Measurements from ENCODE around the gene NEAT1. TPM values are rescaled to one million over a fixed set of nuclear protein-coding genes. Genes with fewer than 3 reads are reported as not detected.

NEAT1 gene
- total RNA-seq, 1 donor from 2014 or later: 94.2 TPM

DNA sequence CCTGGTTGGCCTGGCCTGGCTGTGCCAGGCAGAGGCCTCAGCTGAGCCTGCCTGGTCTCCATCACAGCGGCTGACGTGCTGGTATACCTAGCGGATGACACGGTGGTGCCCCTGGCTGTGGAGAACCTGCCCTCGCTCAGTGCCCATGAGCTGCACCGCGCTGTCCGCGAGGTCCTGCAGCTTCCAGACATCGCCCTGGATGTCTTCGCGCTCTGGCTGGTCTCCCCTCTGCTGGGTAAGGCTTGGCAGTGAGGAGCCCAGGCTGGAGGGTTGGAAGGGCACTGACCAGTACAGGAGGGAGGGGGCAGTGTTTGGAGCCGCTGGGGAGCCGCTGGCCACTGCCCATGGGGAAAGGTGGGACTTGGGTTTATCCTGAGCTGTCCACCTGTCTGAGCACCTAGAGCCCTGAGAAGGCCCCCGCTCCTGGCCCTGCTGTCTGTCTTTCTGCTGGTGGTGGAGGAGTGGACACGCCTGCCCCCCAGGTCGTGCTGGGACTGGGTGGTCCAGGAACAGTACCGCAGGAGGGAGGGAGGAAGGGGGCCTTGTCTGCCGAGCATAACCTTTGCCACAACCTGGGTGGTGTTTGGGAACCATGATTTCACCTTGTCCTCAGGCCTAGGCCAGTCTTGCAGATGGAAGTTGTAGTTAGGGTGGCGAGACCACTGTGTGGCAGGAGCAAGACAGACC lies 33.2 kb upstream of the NEAT1 start:
- peak in 1 of 2 donors; percentile 40 for DNase-seq (ENCODE audit: low read depth in 2 of 2)

DNA sequence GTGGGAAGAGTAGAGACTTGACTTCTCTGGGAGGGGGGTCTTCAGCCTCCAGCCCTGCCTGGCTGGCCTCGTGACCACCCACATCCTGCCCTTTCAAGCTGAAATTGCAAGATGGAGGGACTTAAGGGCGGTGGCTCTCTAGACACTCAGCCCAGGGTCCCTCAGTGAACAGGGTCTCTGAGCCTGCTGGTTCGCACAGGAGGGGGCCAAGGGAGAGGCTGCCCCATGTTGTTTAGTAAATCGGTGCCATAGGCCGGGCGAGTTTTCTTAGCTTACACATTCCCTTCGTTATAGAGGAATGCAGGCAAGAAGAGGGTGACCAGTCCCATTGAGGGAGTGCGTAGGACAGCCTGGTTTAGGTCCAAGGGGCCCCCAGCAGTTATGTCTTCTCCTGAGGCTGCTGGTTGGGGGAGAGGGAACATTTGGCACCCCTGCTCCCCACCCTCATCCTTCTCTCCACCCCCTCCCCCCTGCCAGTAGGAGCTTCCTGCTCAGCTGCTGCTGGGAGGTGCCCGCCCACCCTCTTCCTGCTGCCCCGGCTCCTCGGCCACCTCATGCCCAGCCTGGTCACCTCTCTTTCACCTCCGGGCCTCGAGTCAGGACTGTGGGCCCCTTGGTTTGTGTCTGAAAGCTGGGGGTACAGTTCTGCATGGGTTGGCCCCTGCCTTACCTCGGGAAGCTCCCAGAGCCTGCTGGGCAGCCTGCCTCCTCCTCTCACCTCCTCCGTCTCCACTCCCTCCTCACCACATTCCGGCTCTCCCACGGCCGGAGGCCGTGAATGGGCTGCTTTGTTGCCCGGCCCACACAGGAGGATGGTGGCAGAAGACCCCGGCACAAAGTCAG lies 32.3 kb upstream of the NEAT1 start:
- peak in 1 of 2 donors; percentile 51 for DNase-seq (ENCODE audit: low read depth in 2 of 2)

DNA sequence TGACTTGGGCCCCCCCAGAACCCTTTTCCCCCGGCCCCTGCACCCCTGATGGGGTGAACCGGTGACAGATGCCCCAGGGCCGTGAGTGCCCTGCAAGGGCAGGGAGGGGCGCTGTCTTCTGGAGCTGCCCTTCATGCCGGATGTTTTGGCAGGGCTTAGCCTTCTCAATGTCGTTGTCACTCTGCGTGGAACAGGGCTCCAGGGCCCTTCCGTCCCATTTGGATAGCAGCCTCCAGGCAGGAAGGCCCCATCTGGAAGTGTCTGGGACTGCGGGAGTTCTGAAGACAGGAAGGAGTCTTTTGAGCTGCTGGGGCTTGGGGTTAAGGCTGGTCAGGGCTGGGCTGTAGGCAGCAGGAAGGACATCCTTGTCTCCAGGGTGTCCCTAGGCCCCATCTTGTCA lies 31.6 kb upstream of the NEAT1 start:
- peak in 1 of 2 donors; percentile 48 for DNase-seq (ENCODE audit: low read depth in 2 of 2)

DNA sequence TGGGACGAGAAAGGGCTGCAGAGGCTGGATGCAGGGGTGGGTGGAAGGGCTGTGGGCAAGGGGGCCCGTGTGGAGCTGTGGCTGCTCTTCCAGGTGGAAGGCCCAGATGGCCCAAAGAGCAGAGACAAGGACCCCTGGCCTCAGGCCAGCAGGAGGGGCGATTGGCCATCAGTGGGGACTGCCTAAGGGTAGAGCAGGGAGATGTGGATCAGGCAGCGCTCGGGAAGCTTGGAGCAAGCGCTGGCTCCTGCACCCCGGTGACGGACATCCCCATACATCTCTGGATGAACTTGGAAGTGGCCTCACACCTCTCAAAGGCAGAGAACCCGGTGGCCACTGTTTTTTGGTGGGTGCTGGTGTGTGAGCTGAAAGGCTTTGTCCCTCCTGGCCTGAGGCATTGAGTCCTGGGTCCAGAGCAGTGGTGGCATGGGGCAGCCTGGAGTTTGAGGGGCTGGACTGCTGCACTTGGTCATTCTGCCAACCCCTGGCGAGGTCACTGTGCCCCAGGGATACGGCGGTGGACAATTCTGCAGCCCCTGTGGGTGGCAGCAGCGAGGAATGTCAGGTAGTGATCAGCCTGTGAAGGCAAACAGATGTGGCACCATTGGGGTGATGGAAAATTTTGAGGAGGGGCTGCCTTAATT lies 30.3 kb upstream of the NEAT1 start:
- no peak for DNase-seq (ENCODE audit: low read depth in 2 of 2)

DNA sequence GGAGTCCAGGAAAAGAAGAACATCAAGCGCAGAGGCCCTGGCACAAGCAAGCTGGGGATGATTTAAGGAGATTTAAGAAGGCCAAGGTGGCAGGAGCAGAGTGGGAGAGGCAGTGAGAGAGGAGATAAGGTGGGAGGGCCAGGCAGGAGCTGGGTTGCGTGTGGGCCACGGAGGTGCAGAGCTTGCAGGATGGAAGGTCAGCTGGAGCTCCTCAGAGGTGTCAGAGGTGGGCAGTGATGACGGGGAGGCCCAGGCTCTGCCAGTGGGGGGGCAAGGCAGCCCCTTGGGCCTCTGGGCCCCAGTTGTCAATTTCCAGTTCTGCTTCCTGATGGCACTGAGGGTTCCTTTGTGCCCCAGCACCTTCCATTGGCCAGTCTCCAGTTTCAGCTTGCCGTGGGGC lies 29.7 kb upstream of the NEAT1 start:
- no peak for DNase-seq (ENCODE audit: low read depth in 2 of 2)

DNA sequence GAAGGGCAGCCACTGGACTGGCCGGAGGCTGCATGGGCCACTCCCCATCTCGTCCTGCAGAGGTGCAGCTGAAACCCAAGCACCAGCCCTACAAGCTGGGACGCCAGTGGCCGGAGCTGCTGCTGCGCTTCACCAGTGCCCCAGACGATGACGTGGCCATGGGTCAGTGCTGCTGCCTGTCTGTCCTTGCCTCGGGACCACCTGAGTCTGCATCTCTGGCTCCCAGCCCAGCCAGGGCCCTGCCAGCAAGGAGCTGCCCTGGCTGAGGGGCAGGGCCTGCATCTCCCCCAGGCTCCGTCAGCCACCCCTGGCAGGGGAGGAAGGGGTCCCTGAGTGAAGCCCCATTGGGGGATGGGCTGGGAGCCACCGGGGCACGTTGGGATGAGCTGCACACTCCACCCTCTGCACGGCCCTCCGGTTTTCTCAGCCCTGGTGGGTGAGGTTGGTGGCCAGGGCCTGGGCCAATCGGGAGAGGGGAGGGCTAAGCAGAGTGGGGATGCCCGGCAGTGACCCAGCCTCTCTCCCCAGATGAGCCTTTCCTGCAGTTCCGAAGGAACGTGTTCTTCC lies 29.0 kb upstream of the NEAT1 start:
- no peak for DNase-seq (ENCODE audit: low read depth in 2 of 2)

DNA sequence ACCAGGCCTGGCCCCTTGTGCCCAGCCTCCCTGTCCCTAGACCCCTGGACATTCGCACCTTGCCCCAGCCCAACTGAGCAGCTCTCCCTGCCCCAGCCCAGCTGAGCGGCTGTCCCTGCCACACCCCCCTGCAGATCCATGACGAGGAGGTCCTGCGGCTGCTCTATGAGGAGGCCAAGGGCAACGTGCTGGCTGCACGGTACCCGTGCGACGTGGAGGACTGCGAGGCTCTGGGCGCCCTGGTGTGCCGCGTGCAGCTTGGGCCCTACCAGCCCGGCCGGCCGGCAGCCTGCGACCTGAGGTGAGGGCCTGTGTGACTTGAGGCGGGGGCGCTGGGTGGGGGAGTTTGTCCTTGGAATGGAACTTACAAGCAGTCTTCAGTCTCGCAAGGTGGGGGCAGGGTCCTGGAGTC lies 28.5 kb upstream of the NEAT1 start:
- no peak for DNase-seq (ENCODE audit: low read depth in 2 of 2)

DNA sequence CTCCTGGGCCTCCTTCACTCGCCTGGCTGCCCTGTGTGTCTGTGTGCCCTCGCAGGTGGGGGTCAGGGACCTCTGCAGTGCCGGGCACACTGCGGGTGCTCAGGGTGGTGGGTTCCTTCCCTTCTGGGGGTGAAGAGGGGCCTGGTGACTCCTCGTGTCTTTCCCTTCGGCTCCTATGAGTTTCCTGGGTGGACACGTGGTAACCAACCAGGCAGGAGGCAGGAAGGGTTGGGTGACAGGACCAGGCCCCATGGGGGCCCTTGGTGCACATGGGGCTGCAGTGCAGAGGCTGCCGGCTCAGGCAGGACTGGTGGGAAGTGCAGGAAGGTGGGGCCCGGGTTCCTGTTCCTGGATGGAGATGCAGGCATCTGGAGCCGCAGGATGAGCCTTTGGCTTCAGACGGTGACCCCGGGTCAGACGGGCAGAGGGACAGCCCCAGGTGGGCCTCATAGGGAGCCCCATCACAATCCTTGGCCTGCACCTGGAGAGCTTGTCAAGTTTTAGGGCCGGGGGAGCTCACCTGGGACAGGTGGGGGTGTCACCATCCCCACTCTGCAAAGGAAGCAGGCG lies 26.6 kb upstream of the NEAT1 start:
- no peak for DNase-seq (ENCODE audit: low read depth in 2 of 2)

DNA sequence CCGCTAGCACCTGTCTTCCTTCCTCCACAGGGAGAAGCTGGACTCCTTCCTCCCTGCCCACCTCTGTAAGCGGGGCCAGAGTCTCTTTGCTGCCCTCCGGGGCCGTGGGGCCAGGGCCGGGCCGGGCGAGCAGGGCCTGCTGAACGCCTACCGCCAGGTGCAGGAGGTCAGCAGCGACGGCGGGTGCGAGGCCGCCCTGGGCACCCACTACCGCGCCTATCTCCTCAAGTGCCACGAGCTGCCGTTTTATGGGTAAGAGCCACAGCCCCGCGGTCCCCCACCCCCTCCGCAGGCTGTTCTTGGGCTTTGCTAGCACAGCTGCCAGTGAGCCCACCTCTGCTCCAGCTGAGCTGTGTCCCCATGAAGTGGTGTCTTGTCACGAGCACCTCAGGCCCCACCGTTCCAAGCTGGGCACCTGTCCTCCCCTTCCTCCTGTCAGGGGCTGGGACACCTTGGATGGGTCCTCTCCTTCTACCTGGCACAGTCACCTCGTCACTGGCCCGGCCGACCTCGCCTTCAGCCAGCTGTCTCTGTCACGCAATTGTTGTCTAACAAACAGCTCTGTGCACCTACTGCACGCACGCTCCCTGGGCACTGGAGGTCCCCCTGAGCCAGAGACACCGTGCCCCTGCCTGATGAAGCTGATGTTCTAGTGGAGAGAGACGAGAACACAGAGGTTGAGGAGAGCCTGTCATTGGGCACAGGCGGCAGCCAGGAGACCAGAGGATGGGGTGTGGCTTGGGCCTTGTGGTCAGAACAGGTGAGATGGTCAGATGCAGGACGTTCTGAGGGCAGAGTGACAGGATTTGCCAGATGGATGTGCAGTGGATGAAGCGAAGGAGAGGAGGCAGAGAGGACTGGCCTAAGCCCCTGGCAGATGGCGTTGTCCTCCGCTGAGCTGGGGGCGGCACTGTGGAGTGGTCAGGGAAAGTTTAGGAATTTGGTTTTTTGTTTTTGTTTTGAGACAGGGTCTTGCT lies 25.5 kb upstream of the NEAT1 start:
- DNase-seq (ENCODE audit: low read depth in 2 of 2): no peak

DNA sequence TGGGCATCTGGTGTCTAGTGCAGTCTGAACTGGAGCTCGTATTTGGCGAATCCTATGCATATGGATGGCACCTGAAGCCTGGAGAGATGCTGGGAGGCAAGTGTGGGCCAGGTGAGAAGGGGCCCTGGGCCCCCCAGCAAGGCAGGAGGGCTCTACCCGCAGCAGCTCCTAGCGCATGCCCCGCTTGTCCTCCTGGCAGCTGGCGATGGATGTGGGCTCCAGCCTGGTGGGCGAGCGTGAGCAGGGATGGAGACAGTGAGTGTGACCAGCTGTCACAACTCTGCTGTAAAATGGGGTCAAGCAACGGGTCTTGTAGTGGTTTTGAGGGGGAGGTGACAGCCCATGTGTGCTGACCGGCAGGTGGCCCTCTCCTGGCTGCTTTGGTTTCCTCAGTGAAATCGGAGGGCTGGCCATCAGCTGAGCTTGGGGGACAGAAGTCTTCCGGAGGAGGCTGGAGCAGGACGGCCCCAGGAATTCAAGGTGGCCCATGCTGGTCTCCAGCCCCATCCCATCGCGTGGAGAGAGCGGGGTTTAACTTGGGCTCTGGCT lies 24.2 kb upstream of the NEAT1 start:
- no peak for DNase-seq (ENCODE audit: low read depth in 2 of 2)

DNA sequence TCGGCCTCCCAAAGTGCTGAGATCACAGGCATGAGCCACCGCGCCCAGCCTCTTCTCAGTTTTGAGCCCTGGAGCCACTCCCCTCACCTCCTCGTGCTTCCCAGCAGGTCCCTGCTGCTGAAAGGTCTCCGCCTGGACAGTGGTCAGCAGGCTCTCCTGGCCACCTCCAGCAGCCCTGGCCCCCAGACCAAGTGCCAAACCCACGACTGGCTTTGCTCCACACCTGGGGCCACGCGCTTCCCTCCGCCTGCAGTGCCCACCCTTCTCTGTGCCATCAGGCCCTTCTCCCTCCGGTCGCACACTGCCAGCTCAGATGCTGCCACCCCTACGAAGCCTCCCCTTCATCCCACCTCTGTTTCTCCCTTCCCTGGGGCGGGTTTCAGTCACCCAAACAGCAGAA lies 23.3 kb upstream of the NEAT1 start:
- no peak for DNase-seq (ENCODE audit: low read depth in 2 of 2)

DNA sequence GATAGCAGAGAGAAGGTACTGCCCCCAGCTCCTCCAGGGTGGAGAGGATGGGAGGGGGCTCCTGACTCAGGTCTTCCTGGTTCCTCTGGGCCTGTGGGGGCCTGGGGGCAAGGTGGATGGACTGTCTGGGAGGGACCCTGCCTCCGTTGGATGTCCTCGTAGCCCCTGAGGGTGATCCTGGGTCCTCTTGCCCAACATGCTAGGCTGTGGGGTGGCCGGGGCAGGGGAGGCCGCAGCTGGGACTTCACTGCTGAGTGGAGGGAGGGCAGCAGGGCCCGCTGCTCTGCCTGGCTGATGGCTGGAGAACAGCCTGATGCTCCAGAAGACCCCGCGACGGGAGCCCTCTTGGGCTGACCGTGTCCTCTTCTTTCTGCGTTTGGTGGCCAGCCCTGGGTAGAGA lies 22.8 kb upstream of the NEAT1 start:
- no peak for DNase-seq (ENCODE audit: low read depth in 2 of 2)

DNA sequence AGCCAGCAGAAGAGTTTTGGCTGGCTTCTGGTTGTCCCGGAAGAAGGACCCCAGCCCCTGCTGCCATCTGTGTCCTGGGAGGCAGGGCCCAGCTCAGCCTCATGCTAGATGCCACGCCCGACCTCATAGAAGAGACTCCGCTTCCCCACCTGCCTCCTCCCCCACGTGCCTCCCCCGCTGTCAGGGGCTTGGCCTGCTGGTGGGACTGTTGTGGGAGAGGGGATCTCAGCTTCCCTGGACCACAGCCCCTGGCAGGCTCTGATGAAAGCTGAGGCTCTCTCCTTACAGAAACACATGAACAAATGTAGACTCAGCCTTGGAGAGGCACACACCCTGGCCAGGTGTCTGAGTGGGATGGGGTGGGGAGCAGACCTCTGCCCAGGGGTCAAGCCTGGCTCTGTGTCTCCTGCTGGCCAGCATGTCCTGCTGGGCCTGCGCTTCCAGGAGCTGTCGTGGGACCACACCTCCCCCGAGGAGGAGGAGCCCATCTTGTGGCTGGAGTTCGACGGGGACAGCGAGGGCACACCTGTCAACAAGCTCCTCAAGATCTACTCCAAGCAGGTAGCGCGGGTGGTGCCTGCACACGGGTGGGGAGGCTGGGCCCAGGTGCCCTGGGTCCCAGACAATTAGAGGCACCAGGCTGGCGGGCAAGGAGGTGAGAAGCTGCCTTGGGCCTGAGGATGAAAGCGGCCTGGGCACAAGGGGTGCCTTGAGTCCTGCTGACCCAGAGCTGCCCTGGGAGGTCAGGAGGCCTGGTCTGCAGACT lies 22.1 kb upstream of the NEAT1 start:
- no peak for DNase-seq (ENCODE audit: low read depth in 2 of 2)

DNA sequence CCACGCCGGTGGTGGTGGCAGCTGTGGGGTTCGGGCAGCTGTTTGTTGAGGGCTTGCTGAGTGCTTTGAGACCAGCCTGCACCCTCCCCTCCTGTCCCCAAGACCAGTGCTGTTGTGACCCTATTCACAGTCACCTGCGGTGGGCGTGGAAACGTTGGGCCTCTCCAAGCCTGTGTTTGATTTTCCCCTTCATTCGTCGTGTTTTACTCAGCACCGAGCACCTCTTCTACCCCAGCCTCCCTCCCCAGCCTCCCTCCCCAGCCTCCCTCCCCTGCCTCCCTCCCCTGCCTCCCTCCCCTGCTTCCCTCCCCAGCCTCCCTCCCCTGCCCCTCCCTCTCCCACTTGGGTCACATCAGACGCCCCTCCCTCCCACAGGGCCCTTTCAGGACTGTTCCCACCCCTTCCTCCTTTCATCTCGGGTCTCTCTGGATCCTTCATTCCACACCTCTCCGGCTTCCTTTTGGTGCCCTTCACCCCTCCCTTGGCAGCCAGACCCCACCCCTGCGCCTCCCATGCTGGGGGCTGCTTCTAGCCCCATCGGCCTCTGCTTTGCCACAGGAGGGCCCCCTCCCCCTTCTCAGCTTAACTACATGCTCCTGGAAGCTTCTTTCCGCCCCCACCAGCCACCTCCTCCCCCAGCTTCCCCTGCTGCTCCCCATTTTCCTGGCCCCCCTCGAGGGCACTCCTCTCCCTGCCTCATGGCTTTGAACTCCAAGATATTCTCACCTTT lies 21.4 kb upstream of the NEAT1 start:
- no peak for DNase-seq (ENCODE audit: low read depth in 2 of 2)

DNA sequence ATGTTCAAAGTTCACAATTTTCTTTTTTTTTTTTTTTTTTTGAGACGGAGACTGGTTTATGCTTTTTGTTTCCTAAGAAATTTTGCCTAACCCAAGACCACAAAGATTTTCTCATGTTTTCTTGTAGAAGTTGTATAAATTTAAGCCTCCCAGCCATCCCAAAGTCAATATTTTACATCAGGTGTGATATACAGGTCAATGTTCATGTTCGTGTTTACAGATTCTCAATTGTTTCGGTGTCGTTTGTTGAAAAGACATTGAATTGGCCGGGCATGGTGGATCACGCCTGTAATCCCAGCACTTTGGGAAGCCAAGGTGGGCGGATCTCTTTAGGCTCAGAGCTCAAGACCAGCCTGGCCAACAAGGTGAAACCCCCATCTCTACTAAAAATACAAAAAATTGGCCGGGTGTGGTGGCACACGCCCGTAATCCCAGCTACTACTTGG lies 20.8 kb upstream of the NEAT1 start:
- DNase-seq (ENCODE audit: low read depth in 2 of 2): no peak

DNA sequence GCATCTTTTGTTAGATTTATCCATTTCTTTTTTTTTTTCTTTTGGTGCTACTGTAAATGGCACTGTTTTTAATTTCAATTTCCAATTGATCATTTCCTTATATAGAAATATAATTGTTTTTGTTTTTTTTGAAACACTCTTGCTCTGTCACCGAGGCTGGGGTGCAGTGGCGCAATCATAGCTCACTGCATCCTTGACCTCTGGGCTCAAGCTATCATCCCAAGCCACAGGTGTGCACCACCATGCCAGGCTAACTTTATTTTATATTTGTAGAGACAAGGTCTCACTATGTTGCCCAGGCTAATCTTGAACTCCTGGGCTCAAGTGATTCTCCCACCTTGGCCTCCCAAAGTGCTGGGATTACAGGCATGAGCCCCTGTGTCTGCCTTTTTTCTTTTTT lies 19.8 kb upstream of the NEAT1 start:
- DNase-seq (ENCODE audit: low read depth in 2 of 2): no peak

DNA sequence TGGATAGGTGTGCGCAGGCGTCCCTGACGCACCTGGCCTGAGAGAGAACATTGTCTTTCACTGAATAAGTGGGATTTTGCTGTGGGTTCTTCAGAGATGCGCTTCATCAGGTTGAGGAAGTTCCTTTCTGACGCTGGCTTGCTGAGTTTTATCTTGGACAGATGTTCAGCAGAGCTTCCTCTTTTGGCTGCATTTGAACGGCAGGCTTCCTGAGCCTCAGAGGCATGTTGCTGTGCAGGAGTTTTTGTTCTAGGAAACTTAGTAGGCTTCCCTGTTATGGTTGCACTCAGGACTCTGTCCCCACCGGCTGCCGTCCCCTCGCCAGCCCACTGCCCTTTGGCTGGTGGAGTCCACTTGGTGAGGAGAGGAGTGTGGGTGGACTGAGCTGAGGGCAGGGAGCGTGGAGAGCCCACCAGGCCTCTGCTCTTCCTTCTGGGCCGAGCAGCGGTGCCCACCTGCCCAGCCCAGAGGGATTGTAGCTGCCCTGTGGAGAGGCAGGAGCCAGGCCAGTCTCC lies 18.9 kb upstream of the NEAT1 start:
- DNase-seq (ENCODE audit: low read depth in 2 of 2): peak; percentile 40 to 59

DNA sequence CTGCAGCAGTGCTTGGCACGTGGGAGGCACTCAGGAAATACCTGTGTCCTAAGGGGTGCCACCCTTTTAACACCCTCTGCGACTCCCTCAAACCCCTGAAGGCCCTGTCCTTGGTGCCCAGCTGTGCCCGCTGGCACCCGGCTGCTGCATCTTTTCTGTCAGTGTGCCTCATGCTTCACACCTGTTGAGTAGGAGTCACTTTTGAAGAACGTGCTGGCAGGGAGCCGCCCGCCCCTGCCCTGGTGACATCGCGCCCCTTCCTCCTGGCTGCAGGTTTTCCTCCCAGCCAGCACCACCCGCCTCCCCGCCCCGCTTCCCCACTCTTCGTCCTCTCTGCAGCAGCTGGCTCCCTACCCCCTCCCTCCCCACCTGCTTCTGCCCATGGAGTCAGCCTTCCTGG lies 18.4 kb upstream of the NEAT1 start:
- no peak for DNase-seq (ENCODE audit: low read depth in 2 of 2)
